ENCODE results near the gene CORT.

DNA sequence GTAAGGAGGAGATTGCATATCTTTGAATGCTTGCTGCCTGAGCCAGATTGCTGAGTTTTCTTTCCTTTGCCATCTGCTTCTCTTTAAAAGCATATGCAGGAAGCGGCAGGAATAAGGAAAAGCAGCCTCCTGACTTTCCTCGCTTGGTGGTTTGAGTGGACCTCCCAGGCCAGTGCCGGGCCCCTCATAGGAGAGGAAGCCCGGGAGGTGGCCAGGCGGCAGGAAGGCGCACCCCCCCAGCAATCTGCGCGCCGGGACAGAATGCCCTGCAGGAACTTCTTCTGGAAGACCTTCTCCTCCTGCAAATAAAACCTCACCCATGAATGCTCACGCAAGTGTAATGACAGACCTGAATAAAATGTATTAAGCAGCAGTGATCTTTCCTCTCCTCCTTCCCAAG, 1.5 kb downstream of the CORT start:
- TF ChIP-seq CTCF (IDR thresholded peaks at IDR 0.05) (no peak), POLR2A (IDR thresholded peaks at IDR 0.05) (no peak)
